NK-92 (cell line): ENCODE data around the gene EHMT1.
"Not testable (repeated sequence)": the region's sequence is repeated elsewhere in the genome, so short reads cannot be mapped to it uniquely, and the experiment has no call there.

ENCODE experiments used
- DNase-seq: peaks from one replicate; lab custom pipeline; 2025; ENCODE audit not compliant: unreplicated experiment; lab: John Stamatoyannopoulos, UW

The EHMT1 gene

GRCh38 chr9:137757613-137758029 is 138.8 kb downstream of the EHMT1 start:
- no peak for DNase-seq

- no peak for DNase-seq
These were observed 139.3 kb downstream of the EHMT1 start for GRCh38 chr9:137758067-137758466.

GRCh38 chr9:137759117-137759516 is 140.3 kb downstream of the EHMT1 start:
- DNase-seq, result no peak

GRCh38 chr9:137759649-137760321 is 141.0 kb downstream of the EHMT1 start:
- no peak for DNase-seq

- DNase-seq, result no peak
These were observed 141.6 kb downstream of the EHMT1 start for GRCh38 chr9:137760426-137760825.

- DNase-seq, result no peak
These were observed 142.2 kb downstream of the EHMT1 start for GRCh38 chr9:137761032-137761431.

- no peak for DNase-seq
These were observed 143.0 kb downstream of the EHMT1 start for GRCh38 chr9:137761793-137762192.

- DNase-seq, result no peak
These were observed 143.7 kb downstream of the EHMT1 start for GRCh38 chr9:137762414-137763061.

GRCh38 chr9:137763271-137763955 is 144.6 kb downstream of the EHMT1 start:
- no peak for DNase-seq

GRCh38 chr9:137764171-137764671 is 145.4 kb downstream of the EHMT1 start:
- DNase-seq, result no peak

GRCh38 chr9:137764981-137765380 is 146.2 kb downstream of the EHMT1 start:
- DNase-seq, result no peak

- no peak for DNase-seq
These were observed 146.7 kb downstream of the EHMT1 start for GRCh38 chr9:137765536-137765935.

- DNase-seq, result no peak
These were observed 152.8 kb downstream of the EHMT1 start for GRCh38 chr9:137771580-137771979.

GRCh38 chr9:137772281-137772873 is 153.6 kb downstream of the EHMT1 start:
- DNase-seq, result no peak

GRCh38 chr9:137774775-137775386 is 156.1 kb downstream of the EHMT1 start:
- no peak for DNase-seq

- no peak for DNase-seq
These were observed 157.6 kb downstream of the EHMT1 start for GRCh38 chr9:137776306-137776995.

- no peak for DNase-seq
These were observed 159.0 kb downstream of the EHMT1 start for GRCh38 chr9:137777761-137778160.

GRCh38 chr9:137778336-137778735 is 159.5 kb downstream of the EHMT1 start:
- no peak for DNase-seq

GRCh38 chr9:137778914-137779313 is 160.1 kb downstream of the EHMT1 start:
- no peak for DNase-seq

- DNase-seq, result not testable (repeated sequence)
These were observed 161.2 kb downstream of the EHMT1 start for GRCh38 chr9:137780031-137780430.
